ENCODE results near the gene NEAT1. TPM values are rescaled to one million over a fixed set of nuclear protein-coding genes. Genes with fewer than 3 reads are reported as not detected.
A peak's percentile ranks its signal among the peaks of the same experiment; 100 is the strongest.

NEAT1 gene
- total RNA-seq (2021; fragmentation: NEBNext Ultra II Directional; extraction: Animal tissue kit (Norgen Biotek cat#: 25700)) (10.4 and 10.7 TPM in 2 replicates), polyA plus RNA-seq (2011; rRNA removed) (1.6 and 2.4 TPM in 2 replicates), polyA minus RNA-seq (2011; rRNA and poly(A)+ RNA removed) (11.4 and 18.7 TPM in 2 replicates)
- 5.7 TPM for polyA plus RNA-seq (2011; cell fraction: cytosol; rRNA removed)
- polyA plus RNA-seq (2011; cell fraction: nucleus; rRNA removed) = 5.7 TPM
- polyA plus RNA-seq (2012, experiment 1 of 2) = 16.2 to 22.8 TPM (median 18.4 TPM) in 4 replicates
- polyA plus RNA-seq (2012, experiment 2 of 2) = 1.4 TPM
- 3.0 TPM for polyA plus RNA-seq (2013, experiment 1 of 2)
- polyA plus RNA-seq (2013, experiment 2 of 2) = 2.6 TPM
- 5.7 TPM for polyA minus RNA-seq (2011; cell fraction: cytosol; rRNA and poly(A)+ RNA removed)
- 23.0 TPM for polyA minus RNA-seq (2011; cell fraction: nucleus; rRNA and poly(A)+ RNA removed)
- long read RNA-seq, experiment 1, full-length matches to known transcripts = 1 of 1 reads
- long read RNA-seq, experiment 1, partial matches to known transcripts = 0 of 1 reads
- long read RNA-seq, experiment 1, other reads (novel, unspliced or antisense) = 0 of 1 reads
- long read RNA-seq, experiment 2, full-length matches to known transcripts = 2 of 2 reads
- long read RNA-seq, experiment 2, partial matches to known transcripts = 0 of 2 reads
- long read RNA-seq, experiment 2, other reads (novel, unspliced or antisense) = 0 of 2 reads

GRCh38 chr11:65422633-65423515 lies at the start of gene NEAT1:
Gene NEAT1, plus strand, starts transcription at chr11:65422798.
- Histone ChIP-seq H3K23me2 (ENCODE audit: low read depth, low read length) (peaks cover 22% of the 10 kb centered on the region; the same call in 1 of the 2 replicates), H3K9ac (replicated peaks in 1 of 4; ENCODE audit: extremely low read depth in 1 of 4, low read depth in 3 of 4, low read length in 3 of 4) (peak within 1 kb of the TSS in 3 of 4 experiments; percentile 73 to 80 (median 79); a peak in 6 of 7 replicates), H3K27me3 (replicated peaks in 1 of 4; ENCODE audit: control insufficient read depth in 3 of 4, extremely low read depth in 1 of 4, insufficient read depth in 3 of 4, low read length in 3 of 4) (no peaks in the 10 kb centered on the region; a peak in 1 of 7 replicates), H3K56ac (replicated peaks; ENCODE audit: insufficient read length, low read depth, low read length) (no peak within 1 kb of the TSS), H3K4me1 (replicated peaks in 1 of 4; ENCODE audit: control insufficient read depth in 3 of 4, insufficient read depth in 4 of 4, low read length in 3 of 4) (peaks cover 33 to 69% (median 43%) of the 10 kb centered on the region in 4 experiments), H2BK15ac (ENCODE audit: low read length) (no peak within 1 kb of the TSS; the same call in 1 of the 2 replicates), H2BK120ac (replicated peaks; ENCODE audit: low read depth, low read length) (peak within 1 kb of the TSS; percentile 67), H3K4me2 (ENCODE audit: insufficient read depth in 1 of 2, low read depth in 2 of 2, low read length in 2 of 2) (peak within 1 kb of the TSS; percentile 62 to 85), H2AFZ (ENCODE audit: low read length) (no peak within 1 kb of the TSS), H3K9me3 (ENCODE audit: insufficient read depth in 2 of 2, low read depth in 1 of 2, low read length in 1 of 2) (no peaks in the 10 kb centered on the region), H4K91ac (replicated peaks; ENCODE audit: insufficient read length, low read length) (peak within 1 kb of the TSS; percentile 90), H2BK20ac (ENCODE audit: low read length) (peak within 1 kb of the TSS; percentile 87; the same call in 1 of the 2 replicates), H3K18ac (ENCODE audit: extremely low read depth, low read length) (peak within 1 kb of the TSS; percentile 88), H3K4me3 (ENCODE audit: extremely low read depth in 1 of 4, insufficient read depth in 2 of 4, low read depth in 3 of 4, low read length in 4 of 4) (peak within 1 kb of the TSS; percentile 43 to 70 (median 54)), H4K20me1 (replicated peaks in 1 of 2; ENCODE audit: control insufficient read depth in 1 of 2, insufficient read depth in 2 of 2, low read length in 2 of 2) (peaks cover 7 to 13% of the 10 kb centered on the region in 2 experiments), H3K79me2 (ENCODE audit: control insufficient read depth in 1 of 2, insufficient read depth in 2 of 2, low read length in 2 of 2) (peaks cover 3 to 35% of the 10 kb centered on the region in 2 experiments), H3K79me1 (ENCODE audit: low read depth, low read length) (peaks cover 11% of the 10 kb centered on the region; the same call in 1 of the 2 replicates), H3K36me3 (ENCODE audit: control insufficient read depth in 2 of 4, insufficient read depth in 4 of 4, low read length in 3 of 4) (no peaks in the 10 kb centered on the region), H3K23ac (ENCODE audit: insufficient read length) (no peak within 1 kb of the TSS), H3K14ac (ENCODE audit: insufficient read length) (no peak within 1 kb of the TSS), H3K4ac (replicated peaks; ENCODE audit: insufficient read length, low read depth, low read length) (peak within 1 kb of the TSS; percentile 95), H2BK12ac (ENCODE audit: low read depth, low read length) (peak within 1 kb of the TSS; percentile 91), H2AK5ac (ENCODE audit: low read depth, low read length) (peak within 1 kb of the TSS; percentile 80; the same call in 1 of the 2 replicates), H3K27ac (ENCODE audit: low read depth, low read length) (peak within 1 kb of the TSS; percentile 80), H4K5ac (ENCODE audit: insufficient read length, low read depth, low read length) (peak within 1 kb of the TSS; percentile 75), H4K8ac (ENCODE audit: extremely low read depth, insufficient read depth, low read length) (peak within 1 kb of the TSS; percentile 98; the same call in 1 of the 2 replicates), H2BK5ac (ENCODE audit: low read depth, low read length) (peak within 1 kb of the TSS; percentile 99)
- ChIA-PET CTCF (ENCODE audit: partially characterized antibody) (interaction anchor here (0.6 to 22.8 kb wide), 11 partner anchors 7 to 471 kb away, joined by 3 to 430 read pairs (median 5); no protein-coding TSS in a partner anchor), POLR2A (ENCODE audit: partially characterized antibody) (interaction anchor here (0.7 to 20.8 kb wide), 41 partner anchors 8 to 286 kb away, joined by 3 to 826 read pairs (median 4); partner anchors contain the start of genes DPF2, MALAT1, SCYL1 and TIGD3)
- peak; percentile 57 to 89 for DNase-seq (ENCODE audit: low read depth in 1 of 2, low spot score in 2 of 2)
- 39% methylated on average over 37 of the region's 40 CpGs; no CpG with 5 or more reads in 1 of the 2 experiments for WGBS, 2 experiments (ENCODE audit: extremely low coverage in 1 of 2, insufficient coverage in 1 of 2, insufficient read length in 1 of 2, insufficient replicate concordance in 2 of 2, low coverage in 1 of 2, low lambda C conversion rate in 2 of 2, missing lambda C conversion rate in 1 of 2)
- FAIRE-seq = no peak
- TF ChIP-seq TEAD4 (IDR thresholded peaks at IDR 0.05; ENCODE audit: low read depth, low read length) = no peak
- no peak for TF ChIP-seq JUN (IDR thresholded peaks at IDR 0.05; ENCODE audit: low read depth, low read length)
- no peak for TF ChIP-seq KDM5A (IDR thresholded peaks at IDR 0.05; ENCODE audit: low read length)
- TF ChIP-seq SIN3A (conservative IDR thresholded peaks at IDR 0.05 in 1 of 2, IDR thresholded peaks at IDR 0.05 in 1 of 2; ENCODE audit: low read depth in 1 of 2, low read length in 2 of 2) = peak; percentile 29 to 66; a peak in 2 of 4 replicates
- no peak for TF ChIP-seq SAP30 (IDR thresholded peaks at IDR 0.05; ENCODE audit: insufficient read depth, insufficient replicate concordance, low read length)
- no peak for TF ChIP-seq E2F6 (IDR thresholded peaks at IDR 0.05)

Data from H1 (cell line).